Measurements from ENCODE around the gene VEZT.
"Not testable (repeated sequence)": the region's sequence is repeated elsewhere in the genome, so short reads cannot be mapped to it uniquely, and the experiment has no call there.

VEZT gene

GRCh38 chr12:95322326-95322725 lies 104.7 kb downstream of the VEZT start:
- no peak for DNase-seq (ENCODE audit: extremely low spot score)
- no peak for TF ChIP-seq CTCF (IDR thresholded peaks at IDR 0.05; ENCODE audit: control extremely low read depth, extremely low read depth, low read depth, missing control alignments)
- ChIA-PET CTCF (no interaction called here), POLR2A (no interaction called here)

GRCh38 chr12:95323212-95323611 lies 105.6 kb downstream of the VEZT start:
- ChIA-PET CTCF (no interaction called here), POLR2A (no interaction called here)
- TF ChIP-seq CTCF (IDR thresholded peaks at IDR 0.05; ENCODE audit: control extremely low read depth, extremely low read depth, low read depth, missing control alignments): no peak
- no peak for DNase-seq (ENCODE audit: extremely low spot score)

GRCh38 chr12:95324246-95324645 lies 106.6 kb downstream of the VEZT start:
- CTCF ChIA-PET: interaction anchor here (1.3 to 1.4 kb wide), 2 partner anchors 9 to 16 kb away, joined by 3 read pairs; no protein-coding TSS in a partner anchor
- POLR2A ChIA-PET; DNase-seq (ENCODE audit: extremely low spot score): not testable (repeated sequence)

GRCh38 chr12:95325501-95325900 lies 107.9 kb downstream of the VEZT start:
- CTCF ChIA-PET: interaction anchor here (0.8 to 1.5 kb wide), 3 partner anchors 9 to 208 kb away, joined by 3 to 4 read pairs (median 3); no protein-coding TSS in a partner anchor
- TF ChIP-seq CTCF (IDR thresholded peaks at IDR 0.05; ENCODE audit: control extremely low read depth, extremely low read depth, low read depth, missing control alignments): no peak
- DNase-seq (ENCODE audit: extremely low spot score): no peak
- POLR2A ChIA-PET: no interaction called here

GRCh38 chr12:95326445-95326844 lies 108.8 kb downstream of the VEZT start:
- no peak for TF ChIP-seq CTCF (IDR thresholded peaks at IDR 0.05; ENCODE audit: control extremely low read depth, extremely low read depth, low read depth, missing control alignments)
- no peak for DNase-seq (ENCODE audit: extremely low spot score)
- POLR2A ChIA-PET: no interaction called here
- CTCF ChIA-PET: interaction anchor here (1.3 to 1.5 kb wide), 2 partner anchors 16 to 209 kb away, joined by 3 to 4 read pairs; no protein-coding TSS in a partner anchor

- POLR2A ChIA-PET: no interaction called here
- no peak for DNase-seq (ENCODE audit: extremely low spot score)
- CTCF ChIA-PET: no interaction called here
- no peak for TF ChIP-seq CTCF (IDR thresholded peaks at IDR 0.05; ENCODE audit: control extremely low read depth, extremely low read depth, low read depth, missing control alignments)
These were observed 109.2 kb downstream of the VEZT start for GRCh38 chr12:95326855-95327254.

- CTCF ChIA-PET: interaction anchor here (2.0 kb wide), 1 partner anchor 10 kb away, joined by 5 read pairs; no protein-coding TSS in a partner anchor
- POLR2A ChIA-PET: no interaction called here
- TF ChIP-seq CTCF (IDR thresholded peaks at IDR 0.05; ENCODE audit: control extremely low read depth, extremely low read depth, low read depth, missing control alignments): no peak
- no peak for DNase-seq (ENCODE audit: extremely low spot score)
These were observed 111.1 kb downstream of the VEZT start for GRCh38 chr12:95328708-95329107.

Measured in GM10248 (cell line).